ENCODE data around the gene SCGB1C1.

Gene SCGB1C1

DNA sequence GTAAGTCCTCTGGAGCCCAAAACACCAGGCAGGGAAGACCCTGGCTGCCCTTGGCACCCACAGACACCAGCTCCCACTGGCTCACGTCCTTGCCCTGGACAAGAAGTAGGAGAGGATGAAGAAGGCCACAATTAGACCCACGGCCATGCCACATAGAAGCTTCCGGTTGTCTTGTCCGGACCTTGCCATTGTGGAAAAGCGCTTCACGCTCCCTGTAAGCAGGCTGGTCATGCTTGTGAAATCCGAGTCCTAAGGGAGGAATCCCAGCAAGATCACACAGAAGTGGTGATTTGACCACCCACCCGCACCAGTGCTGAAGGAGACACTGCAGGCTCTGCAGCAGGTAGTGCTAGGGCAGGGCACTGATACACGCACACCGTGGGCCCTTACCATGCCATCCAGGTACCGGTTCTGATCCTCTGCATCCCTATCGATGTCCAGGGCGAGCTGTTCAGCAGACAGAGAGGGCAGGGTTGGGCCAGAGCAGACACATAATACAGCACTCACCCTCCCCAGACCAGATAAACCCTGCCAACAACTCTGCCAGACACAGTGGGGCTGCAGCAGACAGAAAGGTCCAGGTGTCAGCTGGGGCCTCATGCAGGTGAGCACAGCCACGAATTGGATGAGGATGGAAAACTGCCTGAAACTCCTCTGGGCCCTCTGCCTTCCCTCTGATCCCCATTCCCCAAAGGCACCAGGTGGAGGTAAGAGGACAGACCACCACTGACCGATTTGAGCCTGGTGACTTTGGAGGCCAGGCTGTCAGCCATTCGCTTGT is 12.5 kb downstream of the SCGB1C1 start:
- no peak for DNase-seq (ENCODE audit: low read depth in 2 of 2)

DNA sequence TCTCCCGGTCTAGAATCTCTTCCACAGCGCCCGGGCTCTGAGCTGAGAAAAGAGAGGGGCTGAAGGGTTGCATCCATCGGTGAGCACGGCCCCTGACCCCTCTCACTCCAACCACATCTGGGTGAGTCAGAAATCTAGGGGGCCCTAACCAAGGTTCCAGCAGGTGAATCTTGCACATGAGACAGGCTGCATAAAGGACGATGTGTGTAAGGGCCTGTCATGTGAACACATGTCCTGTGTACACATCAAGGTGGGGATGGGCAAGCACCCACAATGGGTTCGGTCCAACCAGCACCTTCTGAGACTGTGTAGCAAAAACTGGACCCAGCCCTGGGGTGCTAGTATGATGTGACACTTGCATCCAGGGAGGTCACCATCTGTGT is 13.1 kb downstream of the SCGB1C1 start:
- DNase-seq (ENCODE audit: low read depth in 2 of 2), result no peak

DNA sequence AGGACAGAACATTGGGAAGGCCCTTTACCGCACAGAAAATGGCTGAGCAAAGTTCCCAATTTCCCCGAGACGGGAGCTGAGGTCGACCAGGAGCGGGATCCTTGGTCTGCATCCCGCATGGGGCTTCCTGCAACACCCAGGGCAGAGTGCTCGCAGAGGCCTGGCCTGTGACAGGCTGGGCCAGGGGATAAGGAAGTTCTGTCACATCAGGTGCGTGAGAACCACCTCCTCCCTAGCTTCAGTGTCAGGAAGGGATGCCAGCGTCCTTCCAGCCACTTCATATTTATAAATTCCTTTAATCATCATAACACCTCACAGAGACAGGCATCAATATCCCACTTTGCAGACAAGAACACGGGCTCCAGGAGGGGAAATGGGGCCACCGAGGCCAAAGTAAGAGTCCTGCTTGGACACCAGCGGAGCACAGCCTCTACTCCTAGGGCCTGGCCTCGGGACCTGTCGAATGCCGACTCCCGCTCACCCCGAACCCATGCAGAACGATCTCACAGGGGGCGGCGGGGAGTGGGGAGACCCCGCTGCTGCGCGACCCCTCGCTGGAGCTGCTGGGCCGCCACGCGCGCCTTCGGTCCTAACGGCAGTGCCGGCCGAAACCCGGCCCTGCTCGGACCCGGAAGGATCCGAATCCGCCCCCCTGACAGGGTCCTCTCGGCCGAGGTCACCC is 13.8 kb downstream of the SCGB1C1 start:
- no peak for DNase-seq (ENCODE audit: low read depth in 2 of 2)

DNA sequence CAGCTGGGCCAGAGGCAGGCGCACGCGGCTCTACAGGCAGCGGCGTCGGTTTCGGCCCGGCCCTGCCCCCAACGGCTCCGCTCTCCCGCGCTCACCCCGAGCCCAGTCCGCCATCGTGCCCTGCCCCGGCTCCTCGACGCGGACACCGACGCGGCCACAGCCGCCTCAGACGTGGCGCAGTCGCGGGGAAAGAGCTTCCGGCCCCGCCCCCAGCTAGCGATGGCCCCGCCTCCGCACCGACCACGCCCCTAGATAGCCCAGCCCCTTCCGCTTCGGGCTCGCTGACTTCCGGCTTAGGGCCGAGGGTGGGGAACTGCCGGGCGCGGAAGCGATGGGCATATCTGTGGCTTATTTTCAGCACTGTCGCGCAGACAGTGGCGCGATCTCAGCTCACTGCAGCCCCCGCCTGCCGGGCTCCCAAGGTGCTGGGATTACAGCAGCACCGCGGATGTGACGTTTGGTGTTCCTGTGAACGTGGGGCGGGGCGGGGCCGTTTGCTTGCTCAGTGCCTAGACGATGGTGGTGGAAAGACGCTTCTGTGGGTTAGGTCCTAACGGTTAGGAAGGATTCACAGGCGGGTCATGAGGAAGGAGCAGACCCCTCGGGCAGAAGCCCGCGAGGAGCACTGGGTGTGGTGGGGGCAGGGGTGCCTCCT is 14.5 kb downstream of the SCGB1C1 start, which contains the start of the genes BET1L and RIC8A:
BET1L (minus strand) TSS at position 192 of the 655 bp plus-strand sequence; CDS start at position 114, 78 bp downstream.
RIC8A (plus strand) TSS at position 501 of the 655 bp plus-strand sequence. CDS start 1,147 bp downstream, outside the sequence.
- peak; percentile 96 for DNase-seq (ENCODE audit: low read depth in 2 of 2)

DNA sequence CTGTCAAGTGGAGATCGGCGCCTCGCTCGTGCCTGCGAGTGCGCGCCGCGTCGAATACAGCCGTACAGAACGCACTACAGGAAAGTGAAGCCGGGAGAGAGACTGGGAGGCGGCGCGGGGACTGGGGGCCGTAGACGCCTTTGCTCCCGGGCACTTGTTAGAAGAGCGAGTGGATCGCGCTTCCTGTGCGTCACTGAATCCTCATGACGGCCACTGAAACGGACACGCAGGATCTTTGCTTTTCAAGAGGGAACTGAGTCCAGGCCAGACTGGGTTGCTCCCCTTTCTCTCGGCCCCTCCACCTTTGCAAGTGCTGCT is 14.9 kb downstream of the SCGB1C1 start:
- DNase-seq (ENCODE audit: low read depth in 2 of 2), result no peak

DNA sequence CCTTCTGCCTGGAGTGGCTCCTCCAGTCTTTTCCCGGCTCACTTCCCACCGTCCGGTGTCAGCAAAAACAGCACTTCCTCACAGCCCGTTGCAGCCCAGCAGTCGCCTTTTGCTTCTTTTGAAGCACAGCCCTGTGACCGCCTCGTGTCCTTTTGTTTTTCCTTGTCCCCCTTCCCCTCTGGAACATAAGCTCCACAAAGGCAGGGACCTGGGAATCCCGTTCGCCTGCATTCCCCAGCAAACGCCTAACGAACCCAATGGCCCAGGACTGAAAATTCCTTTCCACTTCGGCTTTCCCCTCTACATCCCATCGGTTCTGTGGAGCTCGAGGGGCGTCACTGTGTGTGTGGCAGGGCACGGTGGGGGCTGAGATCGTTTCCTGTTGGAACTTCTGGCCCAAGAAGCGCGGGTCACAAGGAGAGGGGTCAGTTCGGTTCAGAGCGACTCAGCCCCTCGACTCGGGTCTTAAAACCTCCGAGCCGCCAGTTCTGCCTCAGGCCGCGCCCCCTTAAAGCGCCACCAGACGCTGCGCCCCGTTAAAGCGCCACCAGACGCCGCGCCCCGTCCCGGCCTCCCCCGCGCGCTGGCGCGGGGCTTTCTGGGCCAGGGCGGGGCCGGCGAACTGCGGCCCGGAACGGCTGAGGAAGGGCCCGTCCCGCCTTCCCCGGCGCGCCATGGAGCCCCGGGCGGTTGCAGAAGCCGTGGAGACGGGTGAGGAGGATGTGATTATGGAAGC is 15.5 kb downstream of the SCGB1C1 start:
- peak; percentile 65 to 70 for DNase-seq (ENCODE audit: low read depth in 2 of 2)

DNA sequence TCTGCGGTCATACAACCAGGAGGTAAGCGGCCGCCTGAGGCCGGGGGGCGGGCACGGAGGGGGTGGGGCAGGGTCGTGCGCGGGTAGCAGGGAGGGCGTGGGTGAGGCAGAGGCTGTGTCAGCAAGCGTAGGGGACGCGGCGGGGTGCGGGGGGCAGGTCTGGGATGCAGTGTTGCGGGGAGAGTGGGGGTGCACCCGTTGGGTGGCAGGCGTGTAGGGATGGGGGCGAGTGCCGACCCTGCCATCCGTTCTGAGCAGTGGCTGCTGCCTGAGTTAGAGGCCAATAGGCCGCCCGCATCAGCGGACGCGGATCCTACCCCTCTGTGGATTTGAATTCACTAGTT is 16.0 kb downstream of the SCGB1C1 start:
- no peak for DNase-seq (ENCODE audit: low read depth in 2 of 2)

DNA sequence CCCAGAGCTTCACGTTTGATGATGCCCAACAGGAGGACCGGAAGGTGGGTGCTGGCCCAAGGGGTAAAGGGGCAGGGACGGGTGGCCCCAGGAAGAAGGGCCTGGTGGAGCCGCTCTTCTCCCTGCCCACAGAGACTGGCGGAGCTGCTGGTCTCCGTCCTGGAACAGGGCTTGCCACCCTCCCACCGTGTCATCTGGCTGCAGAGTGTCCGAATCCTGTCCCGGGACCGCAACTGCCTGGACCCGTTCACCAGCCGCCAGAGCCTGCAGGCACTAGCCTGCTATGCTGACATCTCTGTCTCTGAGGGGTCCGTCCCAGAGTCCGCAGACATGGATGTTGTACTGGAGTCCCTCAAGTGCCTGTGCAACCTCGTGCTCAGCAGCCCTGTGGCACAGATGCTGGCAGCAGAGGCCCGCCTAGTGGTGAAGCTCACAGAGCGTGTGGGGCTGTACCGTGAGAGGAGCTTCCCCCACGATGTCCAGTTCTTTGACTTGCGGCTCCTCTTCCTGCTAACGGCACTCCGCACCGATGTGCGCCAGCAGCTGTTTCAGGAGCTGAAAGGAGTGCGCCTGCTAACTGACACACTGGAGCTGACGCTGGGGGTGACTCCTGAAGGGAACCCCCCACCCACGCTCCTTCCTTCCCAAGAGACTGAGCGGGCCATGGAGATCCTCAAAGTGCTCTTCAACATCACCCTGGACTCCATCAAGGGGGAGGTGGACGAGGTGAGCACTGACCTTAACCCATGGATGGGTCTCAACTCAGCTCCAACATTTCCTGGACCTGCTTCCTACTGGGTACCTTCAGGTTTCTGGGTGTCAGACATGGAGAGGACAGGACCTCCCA is 16.6 kb downstream of the SCGB1C1 start:
- DNase-seq (ENCODE audit: low read depth in 2 of 2), result no peak

DNA sequence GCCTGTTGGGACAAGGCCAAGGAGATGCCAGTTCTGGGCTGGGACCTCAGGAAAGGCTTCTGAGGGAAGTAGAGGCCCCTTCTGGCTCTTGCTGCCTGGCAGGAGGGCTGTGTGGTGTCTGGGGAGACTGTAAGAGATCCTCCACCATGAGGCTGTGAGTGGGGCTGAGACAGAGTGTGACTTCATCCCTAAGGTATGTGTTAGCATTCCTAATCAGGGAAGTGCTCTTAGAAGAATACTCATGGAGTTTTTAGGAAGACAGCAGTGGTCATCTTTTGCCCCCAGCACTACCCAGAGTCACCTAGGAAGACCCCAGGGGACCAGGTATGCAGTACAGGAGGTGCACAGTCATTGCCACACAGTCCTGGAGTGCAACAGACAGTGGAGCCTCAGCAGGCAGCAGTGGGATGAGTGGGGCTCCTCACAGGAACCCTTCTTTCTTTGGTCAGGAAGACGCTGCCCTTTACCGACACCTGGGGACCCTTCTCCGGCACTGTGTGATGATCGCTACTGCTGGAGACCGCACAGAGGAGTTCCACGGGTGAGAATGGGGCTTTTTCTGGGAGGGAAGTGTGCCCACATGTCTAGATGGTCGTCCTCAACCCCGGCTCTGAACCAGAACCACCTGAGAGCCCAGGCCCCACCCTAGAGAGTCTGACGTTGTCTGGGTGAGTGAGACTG is 17.4 kb downstream of the SCGB1C1 start:
- DNase-seq (ENCODE audit: low read depth in 2 of 2), result no peak

DNA sequence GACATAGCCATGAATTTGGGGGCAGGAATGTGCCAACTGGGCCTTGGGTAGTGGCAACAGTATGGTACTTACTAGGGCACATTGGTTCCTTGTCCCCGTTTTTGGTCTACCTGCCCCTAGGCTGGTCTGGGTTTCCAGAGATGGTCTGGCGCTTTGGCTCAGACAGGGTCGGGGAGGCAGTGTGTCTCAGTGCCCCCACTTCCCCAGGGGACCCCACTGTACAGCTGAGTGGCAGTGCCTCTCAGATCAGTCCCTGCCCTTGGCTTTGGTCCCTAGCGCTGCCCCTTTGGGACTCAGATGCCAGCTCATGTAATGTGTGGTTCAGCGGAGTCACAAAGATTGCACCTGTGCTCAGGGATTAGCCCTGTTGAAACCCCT is 17.9 kb downstream of the SCGB1C1 start:
- no peak for DNase-seq (ENCODE audit: low read depth in 2 of 2)

DNA sequence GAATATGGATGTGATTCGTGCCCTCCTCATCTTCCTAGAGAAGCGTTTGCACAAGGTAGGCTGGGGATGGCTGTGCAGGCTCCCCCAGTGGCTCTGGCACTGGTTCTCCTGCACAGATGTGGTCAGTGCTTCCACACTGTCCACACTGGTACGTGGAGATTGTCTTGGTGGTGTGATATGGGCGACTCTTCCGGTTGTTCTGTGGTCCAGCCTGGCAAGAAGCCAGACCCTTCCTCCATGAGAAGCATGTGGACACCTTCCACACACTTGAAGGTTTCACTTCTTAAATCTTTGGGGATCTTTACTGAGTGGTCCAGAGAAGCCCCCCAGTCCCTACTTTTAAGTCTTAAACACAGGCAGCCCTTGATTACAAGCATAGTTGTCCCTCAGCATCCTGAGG is 18.4 kb downstream of the SCGB1C1 start:
- no peak for DNase-seq (ENCODE audit: low read depth in 2 of 2)

DNA sequence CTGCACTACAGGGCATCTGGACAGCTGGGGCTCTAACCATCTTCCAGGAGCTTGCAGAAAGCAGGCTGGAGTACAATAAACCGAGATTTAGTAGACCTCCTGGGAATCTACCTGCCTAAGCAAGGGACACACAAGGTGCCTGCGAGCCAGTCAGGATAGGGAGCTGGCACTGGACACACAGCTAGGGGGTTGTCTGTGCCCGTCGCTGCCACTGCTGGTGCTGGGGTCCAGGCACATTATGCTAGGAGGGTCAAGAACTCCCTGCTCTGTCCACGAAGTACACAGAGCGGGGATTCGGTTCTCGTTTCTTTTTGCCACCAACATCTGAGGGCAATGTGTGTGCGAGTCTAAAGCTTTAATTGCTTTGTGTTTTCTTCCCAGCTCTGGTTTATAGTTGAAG is 18.9 kb downstream of the SCGB1C1 start:
- DNase-seq (ENCODE audit: low read depth in 2 of 2), result no peak

DNA sequence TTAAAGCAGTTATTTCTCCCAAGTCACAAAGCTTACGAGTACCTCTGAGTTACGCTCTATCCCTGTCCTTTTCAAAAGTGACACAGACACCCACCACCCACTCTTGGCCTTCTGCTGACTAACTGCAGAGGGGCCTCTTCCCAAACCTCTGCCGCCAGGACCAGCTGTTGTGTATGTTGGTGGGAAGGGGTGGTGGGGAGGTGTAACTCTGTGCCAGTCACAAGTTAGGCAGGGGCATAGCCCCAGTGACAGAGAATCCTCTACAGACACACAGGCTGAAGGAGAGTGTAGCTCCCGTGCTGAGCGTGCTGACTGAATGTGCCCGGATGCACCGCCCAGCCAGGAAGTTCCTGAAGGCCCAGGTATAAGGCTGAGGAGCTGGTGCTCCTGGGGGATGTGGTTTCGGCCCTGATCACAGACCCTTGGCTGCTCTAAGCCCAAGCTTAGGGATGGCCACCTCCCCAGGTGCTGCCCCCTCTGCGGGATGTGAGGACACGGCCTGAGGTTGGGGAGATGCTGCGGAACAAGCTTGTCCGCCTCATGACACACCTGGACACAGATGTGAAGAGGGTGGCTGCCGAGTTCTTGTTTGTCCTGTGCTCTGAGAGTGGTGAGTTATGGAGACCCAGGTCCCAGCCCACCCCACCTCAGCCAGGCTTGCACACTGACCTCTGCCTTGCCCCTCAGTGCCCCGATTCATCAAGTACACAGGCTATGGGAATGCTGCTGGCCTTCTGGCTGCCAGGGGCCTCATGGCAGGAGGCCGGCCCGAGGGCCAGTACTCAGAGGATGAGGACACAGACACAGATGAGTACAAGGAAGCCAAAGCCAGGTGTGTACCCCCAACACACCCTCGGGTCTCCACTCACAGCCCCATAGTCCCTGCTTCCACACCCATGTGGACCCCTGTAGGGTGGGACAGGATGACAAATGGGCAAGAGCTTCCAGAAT is 19.5 kb downstream of the SCGB1C1 start:
- DNase-seq (ENCODE audit: low read depth in 2 of 2), result no peak

DNA sequence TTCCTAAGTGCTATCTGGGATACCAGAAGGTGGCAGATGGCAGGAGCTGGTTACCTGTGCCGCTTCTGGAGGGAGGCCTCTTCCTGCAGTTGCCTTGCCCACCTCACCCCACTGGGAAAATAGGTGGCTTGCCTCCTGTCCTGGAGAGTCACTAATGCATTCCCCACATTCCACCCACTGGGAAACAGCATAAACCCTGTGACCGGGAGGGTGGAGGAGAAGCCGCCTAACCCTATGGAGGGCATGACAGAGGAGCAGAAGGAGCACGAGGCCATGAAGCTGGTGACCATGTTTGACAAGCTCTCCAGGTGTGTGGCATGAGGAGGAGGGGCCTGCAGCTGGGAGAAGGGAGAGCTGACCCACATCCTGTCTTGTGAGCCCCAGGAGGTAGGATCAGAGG is 20.2 kb downstream of the SCGB1C1 start:
- no peak for DNase-seq (ENCODE audit: low read depth in 2 of 2)

DNA sequence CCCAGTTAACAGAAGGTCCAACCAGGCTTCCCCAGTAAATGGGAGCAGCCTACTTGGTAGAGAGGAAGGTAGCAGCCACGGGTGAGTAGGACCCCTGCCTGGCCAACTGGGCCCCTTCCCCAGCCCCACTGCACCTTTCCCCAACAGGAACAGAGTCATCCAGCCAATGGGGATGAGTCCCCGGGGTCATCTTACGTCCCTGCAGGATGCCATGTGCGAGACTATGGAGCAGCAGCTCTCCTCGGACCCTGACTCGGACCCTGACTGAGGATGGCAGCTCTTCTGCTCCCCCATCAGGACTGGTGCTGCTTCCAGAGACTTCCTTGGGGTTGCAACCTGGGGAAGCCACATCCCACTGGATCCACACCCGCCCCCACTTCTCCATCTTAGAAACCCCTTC is 21.2 kb downstream of the SCGB1C1 start:
- no peak for DNase-seq (ENCODE audit: low read depth in 2 of 2)

DNA sequence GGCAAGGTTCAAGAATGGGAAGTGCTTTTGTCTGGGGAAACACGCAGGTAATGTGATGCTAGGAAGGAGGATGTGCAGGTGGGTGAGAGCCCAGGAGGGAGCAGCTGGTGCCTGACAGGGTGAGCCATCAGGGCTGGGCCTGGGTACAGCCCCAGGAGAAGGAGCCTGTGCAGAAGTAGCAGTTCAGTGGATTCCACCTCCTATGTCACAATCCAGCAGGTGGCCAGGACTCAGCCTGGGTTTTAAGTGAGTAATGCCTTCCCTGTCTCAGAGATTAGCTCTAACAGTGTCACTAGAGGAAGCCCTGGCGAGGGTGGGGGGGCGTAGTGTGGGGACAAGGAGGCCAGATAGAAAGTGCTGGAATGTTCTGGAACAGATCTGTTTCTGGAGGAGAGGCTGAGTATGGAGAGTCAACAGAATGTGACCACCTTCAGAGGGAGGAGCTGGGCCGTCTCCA is 22.7 kb downstream of the SCGB1C1 start:
- no peak for DNase-seq (ENCODE audit: low read depth in 2 of 2)

DNA sequence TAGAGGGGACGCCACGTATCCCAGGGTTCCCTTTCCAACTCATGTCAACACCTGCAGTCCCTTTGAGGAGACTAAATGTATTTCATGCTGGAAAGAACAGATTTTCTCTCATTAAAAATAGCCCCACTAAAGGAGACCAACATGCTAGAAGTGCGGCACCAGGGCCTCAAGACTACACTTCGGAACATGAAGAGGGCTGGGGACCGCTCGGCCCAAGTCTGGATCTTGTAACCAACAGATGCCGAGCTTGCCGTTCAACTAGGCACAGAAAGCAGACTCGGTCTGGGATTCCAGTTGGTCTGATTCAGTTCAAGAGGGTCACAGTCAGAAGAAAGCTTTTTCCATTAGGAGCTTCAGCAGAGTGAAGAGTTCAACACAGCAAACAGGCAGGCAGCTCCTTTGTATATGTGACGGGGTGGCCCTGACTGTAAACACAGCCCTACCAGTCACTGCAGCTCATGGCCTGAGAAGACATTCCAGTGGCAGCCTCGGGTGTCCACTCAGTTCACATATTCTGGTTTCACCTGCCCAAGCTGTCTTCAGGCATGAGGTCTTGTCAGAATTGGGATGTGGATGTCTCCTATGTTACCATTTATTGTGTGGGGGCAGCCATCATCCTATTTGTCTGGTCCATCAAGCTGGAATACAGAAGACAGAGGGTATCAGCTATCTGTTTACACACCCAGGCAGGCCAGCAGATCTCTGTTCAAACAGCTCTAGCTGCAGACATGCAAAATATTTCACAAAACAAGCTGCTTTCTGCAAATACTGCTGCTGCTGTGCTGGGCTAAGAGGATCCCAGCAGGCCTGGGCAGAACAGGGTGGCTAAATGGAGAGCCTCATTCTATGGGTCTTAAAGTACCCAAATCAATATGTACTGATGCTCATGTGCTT is 23.4 kb downstream of the SCGB1C1 start:
- DNase-seq (ENCODE audit: low read depth in 2 of 2), result no peak

DNA sequence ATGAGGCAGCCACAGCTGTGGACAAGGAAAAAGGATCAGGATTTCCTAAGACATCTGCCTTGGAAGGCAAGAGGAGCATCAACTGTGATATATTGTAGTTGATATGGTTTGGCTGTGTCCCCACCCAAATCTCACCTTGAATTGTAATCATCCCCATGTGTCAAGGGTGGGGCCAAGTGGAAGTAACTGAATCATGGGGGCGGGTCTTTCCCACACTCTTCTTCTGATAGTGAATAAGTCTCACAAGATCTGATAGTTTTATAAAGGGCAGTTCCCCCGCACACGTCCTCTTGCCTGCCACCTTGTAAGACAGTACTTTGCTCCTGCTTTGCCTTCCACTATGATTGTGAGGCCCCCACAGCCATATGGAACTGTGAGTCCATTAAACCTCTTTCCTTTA is 24.8 kb downstream of the SCGB1C1 start:
- no peak for DNase-seq (ENCODE audit: low read depth in 2 of 2)
